ENCODE measurements around the gene TPRG1L.

DNA sequence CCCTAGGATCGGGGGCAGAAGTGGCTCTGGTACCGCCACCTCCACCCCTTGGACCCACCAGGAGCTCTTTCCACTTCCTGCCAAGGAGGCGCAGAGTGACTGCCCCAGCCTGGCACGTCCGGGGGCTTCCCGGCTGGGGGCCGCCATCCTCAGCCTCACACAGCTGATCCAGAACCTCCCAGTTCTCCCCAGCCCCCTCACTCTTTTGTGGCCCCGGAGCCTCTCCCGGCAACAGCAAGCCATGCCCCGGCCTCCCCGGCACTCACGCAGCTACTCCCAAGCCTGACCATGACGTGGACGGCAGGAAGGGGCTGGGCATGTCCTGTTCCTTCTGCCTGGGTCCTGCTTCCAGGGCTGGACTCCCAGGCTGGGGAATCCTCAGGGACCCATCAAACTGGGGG is 44.6 kb downstream of the TPRG1L start:
- TF ChIP-seq, protein P1, sequence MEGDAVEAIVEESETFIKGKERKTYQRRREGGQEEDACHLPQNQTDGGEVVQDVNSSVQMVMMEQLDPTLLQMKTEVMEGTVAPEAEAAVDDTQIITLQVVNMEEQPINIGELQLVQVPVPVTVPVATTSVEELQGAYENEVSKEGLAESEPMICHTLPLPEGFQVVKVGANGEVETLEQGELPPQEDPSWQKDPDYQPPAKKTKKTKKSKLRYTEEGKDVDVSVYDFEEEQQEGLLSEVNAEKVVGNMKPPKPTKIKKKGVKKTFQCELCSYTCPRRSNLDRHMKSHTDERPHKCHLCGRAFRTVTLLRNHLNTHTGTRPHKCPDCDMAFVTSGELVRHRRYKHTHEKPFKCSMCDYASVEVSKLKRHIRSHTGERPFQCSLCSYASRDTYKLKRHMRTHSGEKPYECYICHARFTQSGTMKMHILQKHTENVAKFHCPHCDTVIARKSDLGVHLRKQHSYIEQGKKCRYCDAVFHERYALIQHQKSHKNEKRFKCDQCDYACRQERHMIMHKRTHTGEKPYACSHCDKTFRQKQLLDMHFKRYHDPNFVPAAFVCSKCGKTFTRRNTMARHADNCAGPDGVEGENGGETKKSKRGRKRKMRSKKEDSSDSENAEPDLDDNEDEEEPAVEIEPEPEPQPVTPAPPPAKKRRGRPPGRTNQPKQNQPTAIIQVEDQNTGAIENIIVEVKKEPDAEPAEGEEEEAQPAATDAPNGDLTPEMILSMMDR (IDR thresholded peaks at IDR 0.05) = no peak
- TF ChIP-seq POLR2A (IDR thresholded peaks at IDR 0.05) = no peak

All from esophagus squamous epithelium (tissue), 4 donors.